SK-N-MC (cell line): ENCODE results near the gene SDC4.

Source experiments
- EZH2 ChIP-seq: fragments of 200-600 bp; sonication (generic); IDR thresholded peaks from one replicate; pipeline ENCODE4 v1.6.1; 2017; ENCODE audit warnings: antibody characterized with exemption
- FOXP2 ChIP-seq: optimal IDR thresholded peaks from 2 replicates; pipeline ENCODE3; 2011; ENCODE audit warnings: mild to moderate bottlenecking, moderate library complexity; ENCODE audit not compliant: insufficient read depth; ENCODE audit errors: extremely low read length, control extremely low read depth
- POLR2AphosphoS5 ChIP-seq: IDR thresholded peaks from 2 replicates; pipeline ENCODE4 v1.6.1; 2012; ENCODE audit warnings: mild to moderate bottlenecking, low read depth, low read length, borderline replicate concordance

GRCh38 chr20:45283551-45284057 is 64.6 kb downstream of the SDC4 start:
- no peak for TF ChIP-seq EZH2
- no peak for TF ChIP-seq POLR2AphosphoS5
- no peak for TF ChIP-seq FOXP2
